HCT116 (cell line): ENCODE data around the gene MRAP2. TPM values are rescaled to one million over a fixed set of nuclear protein-coding genes. Genes with fewer than 3 reads are reported as not detected.

Experiments
- ATAC-seq: fragments of 200-7000 bp; cut with Tn5 transposase; 2 replicates; pipeline ENCODE4 v1.9.1; 2020; ENCODE audit warnings: mild to moderate bottlenecking, moderate library complexity
- BruUV-seq: library from RNA; stranded (reverse); fragments of 400-500 nt; replicated peaks from 2 replicates; lab custom pipeline; 2021; lab: Mats Ljungman, UMichigan
- CTCF ChIA-PET: fragments of 300-600 bp; sonication (Branson Sonifier 250); formaldehyde crosslinking; loops from one replicate; lab custom pipeline; 2021; ENCODE audit warnings: antibody characterized with exemption; lab: Charles Lee
- POLR2A ChIA-PET: fragments of 300-600, 350-600 bp; sonication (Branson Sonifier 250); formaldehyde crosslinking; loops from one replicate; lab custom pipeline; 2021; ENCODE audit warnings: antibody characterized with exemption; lab: Charles Lee
- RAD21 ChIA-PET, 2 experiments: fragments of 300-600 bp; sonication (Branson Sonifier 250); formaldehyde crosslinking; loops; one replicate each; lab custom pipeline; 2023; ENCODE audit warnings: low total read pairs in 2 of 2; ENCODE audit not compliant: uncharacterized antibody in 2 of 2, unreplicated experiment in 2 of 2, low non-redundant PET in 1 of 2; lab: Charles Lee
- DNase-seq: peaks from one replicate; pipeline ENCODE4 v3.0.0-alpha.2; 2010; ENCODE audit warnings: low read depth, low spot score
- H2AFZ ChIP-seq: fragments of 200-600 bp; shearing (Covaris generic), sonication (generic); 2 replicates; pipeline ENCODE4 v1.6.1; 2017; ENCODE audit warnings: low read depth, mixed run types, mixed read lengths, antibody characterized with exemption, low read length; ENCODE audit not compliant: poor library complexity, severe bottlenecking
- H3K27ac ChIP-seq: 2 replicates; pipeline ENCODE4 v1.5.1; 2012; ENCODE audit warnings: low read depth, low read length
- H3K27me3 ChIP-seq: fragments of 200-600 bp; sonication (generic); 2 replicates; pipeline ENCODE4 v1.6.1; 2016; ENCODE audit warnings: mixed run types, low read length, mixed read lengths; ENCODE audit not compliant: insufficient read depth
- H3K36me3 ChIP-seq, 2 experiments: fragments of 200-500 bp in 1 of 2; fragments of 200-600 bp in 1 of 2; sonication (Bioruptor generic) in 1 of 2; sonication (generic) in 1 of 2; 2 replicates each; pipeline versions ENCODE4 v1.5.1 to v1.6.1; 2014 to 2016; ENCODE audit warnings: low read length in 2 of 2, inconsistent platforms in 1 of 2, mixed read lengths in 1 of 2, mixed run types in 1 of 2; ENCODE audit not compliant: insufficient read depth in 2 of 2, control insufficient read depth in 1 of 2
- H3K4me1 ChIP-seq, 2 experiments: fragments of 200-600 bp in 1 of 2; sonication (generic) in 1 of 2; 2 replicates each; pipeline versions ENCODE4 v1.5.1 to v1.6.1; 2012 to 2017; ENCODE audit warnings: low read length in 2 of 2, inconsistent platforms in 1 of 2, mild to moderate bottlenecking in 1 of 2, mixed read lengths in 1 of 2, mixed run types in 1 of 2, moderate library complexity in 1 of 2; ENCODE audit not compliant: insufficient read depth in 2 of 2, control insufficient read depth in 1 of 2
- H3K4me2 ChIP-seq: fragments of 200-600 bp; sonication (generic); 2 replicates; pipeline ENCODE4 v1.6.1; 2017; ENCODE audit warnings: mixed run types, low read length, mixed read lengths
- H3K4me3 ChIP-seq, 2 experiments: fragments of 200-600 bp in 1 of 2; sonication (generic) in 1 of 2; replicated peaks in 1 of 2; 2 replicates each; pipeline ENCODE4 v1.5.1; 2011 to 2016; ENCODE audit warnings: low read length in 2 of 2, control low read depth in 1 of 2, low read depth in 1 of 2, mild to moderate bottlenecking in 1 of 2, mixed read lengths in 1 of 2, mixed run types in 1 of 2
- H3K79me2 ChIP-seq: fragments of 200-600 bp; sonication (generic); 2 replicates; pipeline ENCODE4 v1.6.1; 2017; ENCODE audit warnings: mild to moderate bottlenecking, mixed run types, low read length, moderate library complexity, mixed read lengths; ENCODE audit not compliant: insufficient read depth
- H3K9ac ChIP-seq: fragments of 200-600 bp; sonication (generic); 2 replicates; pipeline ENCODE4 v1.6.1; 2016; ENCODE audit warnings: low read length, mixed read lengths
- H3K9me2 ChIP-seq: fragments of 200-600 bp; sonication (generic), shearing (Covaris generic); 2 replicates; pipeline ENCODE4 v1.6.1; 2017; ENCODE audit warnings: mixed run types, mild to moderate bottlenecking, moderate library complexity; ENCODE audit not compliant: insufficient read depth
- H3K9me3 ChIP-seq, 2 experiments: fragments of 200-500 bp in 1 of 2; fragments of 200-600 bp in 1 of 2; sonication (Bioruptor generic) in 1 of 2; sonication (generic) in 1 of 2; 2 replicates each; pipeline ENCODE4 v1.6.1; 2014 to 2017; ENCODE audit warnings: low read length in 2 of 2, mixed read lengths in 2 of 2, inconsistent platforms in 1 of 2, low read depth in 1 of 2, mild to moderate bottlenecking in 1 of 2, mixed run types in 1 of 2, moderate library complexity in 1 of 2; ENCODE audit not compliant: control insufficient read depth in 1 of 2, insufficient read depth in 1 of 2
- H4K20me1 ChIP-seq: fragments of 200-600 bp; sonication (generic), shearing (Covaris generic); 2 replicates; pipeline ENCODE4 v1.6.1; 2017; ENCODE audit warnings: mixed run types, mild to moderate bottlenecking, moderate library complexity; ENCODE audit not compliant: insufficient read depth
- EGR1 ChIP-seq: IDR thresholded peaks from 2 replicates; pipeline ENCODE4 v1.6.1; 2012; ENCODE audit warnings: low read depth
- EZH2 ChIP-seq: fragments of 200-600 bp; sonication (generic); IDR thresholded peaks from 2 replicates; pipeline ENCODE4 v1.6.1; 2017; ENCODE audit warnings: antibody characterized with exemption, mixed run types
- EZH2phosphoT487 ChIP-seq: fragments of 200-600 bp; IDR thresholded peaks from 2 replicates; pipeline ENCODE4 v1.6.1; 2018; ENCODE audit warnings: antibody characterized with exemption, borderline replicate concordance
- FOSL1 ChIP-seq: IDR thresholded peaks from 2 replicates; pipeline ENCODE4 v1.6.1; 2012; ENCODE audit warnings: low read depth
- MAX ChIP-seq: IDR thresholded peaks from 2 replicates; pipeline ENCODE4 v1.6.1; 2012
- POLR2A ChIP-seq: IDR thresholded peaks from 2 replicates; pipeline ENCODE4 v1.7.0; 2011; ENCODE audit warnings: borderline replicate concordance; ENCODE audit not compliant: insufficient read depth, insufficient read length; ENCODE audit errors: extremely low read depth
- POLR2AphosphoS5 ChIP-seq: IDR thresholded peaks from 2 replicates; pipeline ENCODE4 v1.6.1; 2011; ENCODE audit warnings: mild to moderate bottlenecking, low read depth, low read length, moderate library complexity
- REST ChIP-seq: IDR thresholded peaks from 2 replicates; pipeline ENCODE4 v1.6.1; 2012; ENCODE audit warnings: low read depth
- SP1 ChIP-seq: IDR thresholded peaks from 2 replicates; pipeline ENCODE4 v1.6.1; 2012; ENCODE audit warnings: low read depth
- ZFX ChIP-seq: fragments of 450-650 bp; IDR thresholded peaks from 2 replicates; pipeline ENCODE4 v1.6.1; 2017
- intact Hi-C: fragments of 100-400 bp; cut with micrococcal nuclease; formaldehyde crosslinking; loops from 2 replicates; pipeline ENCODE4 v1.10.0; 2022
- total RNA-seq: library from RNA; stranded (reverse); gene quantifications from one replicate; pipeline ENCODE4 v1.2.1, GENCODE V29; 2021; ENCODE audit not compliant: unreplicated experiment
- TF ChIP-seq, protein P1 (sequence below): IDR thresholded peaks from 2 replicates; pipeline ENCODE4 v1.6.1; 2012

Gene MRAP2
- total RNA-seq, 1 experiment from 2014 or later: 1.4 TPM

DNA sequence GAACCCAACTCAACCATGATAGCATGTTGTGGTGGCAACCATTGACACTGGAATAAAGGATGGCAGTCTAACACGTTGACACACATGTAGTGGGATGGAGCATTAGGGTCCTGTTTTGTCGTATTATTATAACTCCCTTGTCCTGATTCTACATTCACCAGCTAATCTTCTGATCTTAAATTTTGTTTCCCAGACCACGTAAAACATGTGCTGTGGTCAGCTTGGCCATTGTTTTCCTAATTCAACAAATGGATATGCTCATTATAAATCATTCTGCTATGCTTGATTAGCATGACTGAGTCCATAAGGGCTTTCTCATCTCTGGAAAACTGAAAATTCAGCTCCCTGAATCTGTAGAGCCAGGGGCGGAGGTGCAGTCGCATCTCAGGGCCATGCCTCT lies 15.0 kb downstream of the MRAP2 start:
- Histone ChIP-seq H3K79me2 (no peaks in the 10 kb centered on the region), H3K4me1 (peaks cover 10 to 18% of the 10 kb centered on the region in 2 experiments), H4K20me1 (no peaks in the 10 kb centered on the region), H3K4me2 (no peak overlapping the region), H3K9me2 (no peaks in the 10 kb centered on the region), H3K9ac (no peak overlapping the region), H3K36me3 (no peaks in the 10 kb centered on the region), H3K4me3 (no peak overlapping the region), H2AFZ (no peak overlapping the region), H3K9me3 (no peaks in the 10 kb centered on the region), H3K27ac (no peak overlapping the region), H3K27me3 (no peaks in the 10 kb centered on the region)
- no peak for ATAC-seq
- RAD21 ChIA-PET: no interaction called here
- POLR2A ChIA-PET: no interaction called here
- intact Hi-C loops: no loop called here
- TF ChIP-seq ZFX (no peak), MAX (no peak), POLR2A (no peak), SP1 (no peak), POLR2AphosphoS5 (no peak), EZH2 (no peak), FOSL1 (no peak), EZH2phosphoT487 (no peak), REST (no peak), EGR1 (no peak)
- TF ChIP-seq, protein P1, sequence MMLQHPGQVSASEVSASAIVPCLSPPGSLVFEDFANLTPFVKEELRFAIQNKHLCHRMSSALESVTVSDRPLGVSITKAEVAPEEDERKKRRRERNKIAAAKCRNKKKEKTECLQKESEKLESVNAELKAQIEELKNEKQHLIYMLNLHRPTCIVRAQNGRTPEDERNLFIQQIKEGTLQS: no peak
- DNase-seq: no peak
- BruUV-seq: no TSS peak
- CTCF ChIA-PET: no interaction called here
